ENCODE data around the gene WBP1.

DNA sequence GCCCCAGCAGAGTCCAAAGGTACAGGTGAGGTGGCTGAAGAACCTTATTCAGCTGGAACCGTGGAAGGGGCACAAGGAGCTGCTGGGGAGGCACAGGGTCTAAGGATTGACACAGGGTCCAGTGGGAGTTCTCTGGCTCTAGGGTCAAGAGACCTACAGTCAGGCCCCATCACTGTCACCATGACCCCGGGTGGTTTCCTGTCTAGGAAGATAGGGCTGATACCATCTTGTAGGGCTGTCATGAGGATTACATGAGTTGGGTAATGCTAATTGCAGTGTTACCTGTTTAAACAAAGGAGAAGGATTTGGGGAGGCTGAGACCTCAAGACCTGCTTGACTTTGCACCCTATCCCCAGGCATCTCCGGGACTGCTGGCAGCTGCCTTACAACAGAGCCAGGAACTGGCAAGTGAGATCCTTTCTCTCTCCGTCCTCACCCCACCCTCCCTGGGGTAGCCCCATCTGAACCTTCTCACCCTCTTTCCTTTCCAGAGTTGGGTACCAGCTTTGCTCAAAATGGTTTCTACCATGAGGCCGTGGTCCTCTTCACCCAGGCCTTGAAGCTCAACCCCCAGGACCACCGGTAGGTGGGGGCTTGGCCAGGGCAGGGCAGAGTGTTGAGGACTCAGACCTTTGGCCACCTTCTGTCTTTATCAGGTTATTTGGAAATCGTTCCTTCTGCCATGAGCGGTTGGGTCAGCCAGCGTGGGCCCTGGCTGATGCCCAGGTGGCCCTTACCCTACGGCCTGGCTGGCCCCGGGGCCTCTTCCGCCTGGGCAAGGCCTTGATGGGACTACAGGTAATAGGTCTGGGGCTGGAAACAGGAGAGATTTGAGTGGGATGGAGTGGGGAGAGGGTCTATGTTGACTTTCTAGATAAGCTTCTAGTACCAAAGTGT, 33.7 kb downstream of the WBP1 start:
- TF ChIP-seq POLR2A (IDR thresholded peaks at IDR 0.05; ENCODE audit: low read depth, low read length) (no peak), BHLHE40 (IDR thresholded peaks at IDR 0.05; ENCODE audit: borderline replicate concordance in 1 of 2, low read depth in 2 of 2, low read length in 1 of 2) (no peak), TAF1 (IDR thresholded peaks at IDR 0.05; ENCODE audit: borderline replicate concordance, low read depth, low read length) (no peak), SIX5 (IDR thresholded peaks at IDR 0.05; ENCODE audit: low read depth, low read length, severe bottlenecking) (no peak), CBX3 (IDR thresholded peaks at IDR 0.05; ENCODE audit: borderline replicate concordance, low read depth) (no peak)
- TF ChIP-seq, protein P1, sequence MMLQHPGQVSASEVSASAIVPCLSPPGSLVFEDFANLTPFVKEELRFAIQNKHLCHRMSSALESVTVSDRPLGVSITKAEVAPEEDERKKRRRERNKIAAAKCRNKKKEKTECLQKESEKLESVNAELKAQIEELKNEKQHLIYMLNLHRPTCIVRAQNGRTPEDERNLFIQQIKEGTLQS (IDR thresholded peaks at IDR 0.05; ENCODE audit: borderline replicate concordance, extremely low read depth, low read depth, low read length): no peak
- TF ChIP-seq, protein P2, sequence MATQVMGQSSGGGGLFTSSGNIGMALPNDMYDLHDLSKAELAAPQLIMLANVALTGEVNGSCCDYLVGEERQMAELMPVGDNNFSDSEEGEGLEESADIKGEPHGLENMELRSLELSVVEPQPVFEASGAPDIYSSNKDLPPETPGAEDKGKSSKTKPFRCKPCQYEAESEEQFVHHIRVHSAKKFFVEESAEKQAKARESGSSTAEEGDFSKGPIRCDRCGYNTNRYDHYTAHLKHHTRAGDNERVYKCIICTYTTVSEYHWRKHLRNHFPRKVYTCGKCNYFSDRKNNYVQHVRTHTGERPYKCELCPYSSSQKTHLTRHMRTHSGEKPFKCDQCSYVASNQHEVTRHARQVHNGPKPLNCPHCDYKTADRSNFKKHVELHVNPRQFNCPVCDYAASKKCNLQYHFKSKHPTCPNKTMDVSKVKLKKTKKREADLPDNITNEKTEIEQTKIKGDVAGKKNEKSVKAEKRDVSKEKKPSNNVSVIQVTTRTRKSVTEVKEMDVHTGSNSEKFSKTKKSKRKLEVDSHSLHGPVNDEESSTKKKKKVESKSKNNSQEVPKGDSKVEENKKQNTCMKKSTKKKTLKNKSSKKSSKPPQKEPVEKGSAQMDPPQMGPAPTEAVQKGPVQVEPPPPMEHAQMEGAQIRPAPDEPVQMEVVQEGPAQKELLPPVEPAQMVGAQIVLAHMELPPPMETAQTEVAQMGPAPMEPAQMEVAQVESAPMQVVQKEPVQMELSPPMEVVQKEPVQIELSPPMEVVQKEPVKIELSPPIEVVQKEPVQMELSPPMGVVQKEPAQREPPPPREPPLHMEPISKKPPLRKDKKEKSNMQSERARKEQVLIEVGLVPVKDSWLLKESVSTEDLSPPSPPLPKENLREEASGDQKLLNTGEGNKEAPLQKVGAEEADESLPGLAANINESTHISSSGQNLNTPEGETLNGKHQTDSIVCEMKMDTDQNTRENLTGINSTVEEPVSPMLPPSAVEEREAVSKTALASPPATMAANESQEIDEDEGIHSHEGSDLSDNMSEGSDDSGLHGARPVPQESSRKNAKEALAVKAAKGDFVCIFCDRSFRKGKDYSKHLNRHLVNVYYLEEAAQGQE (IDR thresholded peaks at IDR 0.05; ENCODE audit: low read depth, low read length): no peak
